GM18951 (cell line): ENCODE measurements around the gene SAMSN1.
"Not testable (repeated sequence)": the region's sequence is repeated elsewhere in the genome, so short reads cannot be mapped to it uniquely, and the experiment has no call there.

Source experiments
- POLR2A ChIP-seq: IDR thresholded peaks from 4 replicates; pipeline ENCODE4 v1.6.1; 2011; ENCODE audit warnings: mild to moderate bottlenecking; ENCODE audit not compliant: insufficient read length, insufficient read depth; ENCODE audit errors: extremely low read depth
- in situ Hi-C: fragments of 300-500 bp; cut with MboI; formaldehyde crosslinking; loops from one replicate; pipeline ENCODE4 v1.12.0; 2022; ENCODE audit warnings: low sequenced_read_pairs, mixed read lengths, inconsistent platforms; ENCODE audit not compliant: unreplicated experiment

The SAMSN1 gene

GRCh38 chr21:14553422-14553821, 7.3 kb upstream of the SAMSN1 start:
- TF ChIP-seq POLR2A = no peak
- in situ Hi-C loops = no loop called here

DNA sequence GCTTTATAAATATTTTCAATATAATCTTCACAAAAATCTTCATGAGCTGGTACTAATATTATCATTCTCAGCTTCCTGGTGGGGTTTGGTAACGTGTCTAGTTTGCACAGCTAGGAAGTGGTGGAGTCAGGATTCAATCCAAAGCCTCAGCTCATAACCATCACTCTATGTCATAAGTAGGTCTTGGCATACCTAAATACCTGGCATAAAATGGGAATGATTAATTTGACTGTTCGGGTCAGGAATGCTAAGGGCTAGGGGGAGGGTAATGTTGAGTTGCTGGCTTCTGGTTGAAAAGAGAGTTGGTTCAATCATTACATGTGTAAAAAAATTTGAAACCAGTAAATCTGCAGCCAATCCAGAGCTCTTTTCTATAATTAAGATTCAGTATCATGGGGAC, 5.6 kb upstream of the SAMSN1 start:
- no peak for TF ChIP-seq POLR2A
- in situ Hi-C loops = no loop called here

- in situ Hi-C loops = no loop called here
- no peak for TF ChIP-seq POLR2A
Observed at GRCh38 chr21:14550135-14550534, 4.0 kb upstream of the SAMSN1 start.

- no peak for TF ChIP-seq POLR2A
- in situ Hi-C loops = no loop called here
Observed at GRCh38 chr21:14548779-14549178, 2.7 kb upstream of the SAMSN1 start.

GRCh38 chr21:14547834-14548513, 1.9 kb upstream of the SAMSN1 start:
- in situ Hi-C loops = no loop called here
- no peak for TF ChIP-seq POLR2A

GRCh38 chr21:14546719-14547118, 604 bp upstream of the SAMSN1 start:
- in situ Hi-C loops = not testable (repeated sequence)

GRCh38 chr21:14543983-14544382, 2.1 kb downstream of the SAMSN1 start:
- in situ Hi-C loops = no loop called here
- TF ChIP-seq POLR2A = no peak

- TF ChIP-seq POLR2A = no peak
- in situ Hi-C loops = no loop called here
Observed at GRCh38 chr21:14542638-14543037, 3.5 kb downstream of the SAMSN1 start.

- in situ Hi-C loops = no loop called here
- TF ChIP-seq POLR2A = no peak
Observed at GRCh38 chr21:14541841-14542490, 4.1 kb downstream of the SAMSN1 start.

DNA sequence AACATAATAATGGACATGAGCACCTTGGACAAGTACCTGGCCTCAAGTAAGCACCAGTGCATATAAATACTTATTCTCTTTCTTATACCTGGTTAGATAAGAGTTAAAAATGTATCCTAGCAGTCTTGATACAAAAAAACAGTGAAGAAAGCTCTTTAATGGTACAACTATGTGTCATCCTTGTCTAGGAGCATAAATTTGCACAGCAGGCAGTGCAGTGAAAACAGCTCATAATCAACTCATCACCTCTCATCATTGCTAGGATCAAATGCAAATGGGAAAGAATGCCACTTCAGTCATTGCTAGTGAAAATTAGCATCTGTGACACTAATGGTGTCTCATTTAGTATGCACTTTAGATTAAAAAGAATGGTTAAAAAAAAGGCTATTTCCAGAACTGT, 7.6 kb downstream of the SAMSN1 start:
- no peak for TF ChIP-seq POLR2A
- in situ Hi-C loops = no loop called here

DNA sequence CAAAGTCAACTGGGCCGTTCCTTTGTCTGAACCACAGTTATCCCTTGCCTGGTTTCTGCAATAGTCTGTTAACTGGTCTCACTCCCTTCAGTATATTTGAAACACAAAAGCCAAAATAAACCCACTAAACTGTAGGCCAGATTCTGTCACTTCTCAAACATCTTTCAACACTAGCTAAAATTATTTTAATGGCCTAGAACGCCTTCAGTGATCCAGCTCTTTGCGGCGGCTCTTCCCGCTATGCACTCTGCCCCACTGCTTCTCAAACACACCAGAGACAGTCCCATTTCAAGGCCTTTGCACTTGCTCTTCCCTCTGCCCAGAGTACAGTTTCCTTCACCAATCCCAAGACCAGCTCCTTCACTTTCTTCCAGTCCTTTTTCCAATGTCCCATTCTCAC, 9.2 kb downstream of the SAMSN1 start:
- in situ Hi-C loops = no loop called here
- TF ChIP-seq POLR2A = no peak

DNA sequence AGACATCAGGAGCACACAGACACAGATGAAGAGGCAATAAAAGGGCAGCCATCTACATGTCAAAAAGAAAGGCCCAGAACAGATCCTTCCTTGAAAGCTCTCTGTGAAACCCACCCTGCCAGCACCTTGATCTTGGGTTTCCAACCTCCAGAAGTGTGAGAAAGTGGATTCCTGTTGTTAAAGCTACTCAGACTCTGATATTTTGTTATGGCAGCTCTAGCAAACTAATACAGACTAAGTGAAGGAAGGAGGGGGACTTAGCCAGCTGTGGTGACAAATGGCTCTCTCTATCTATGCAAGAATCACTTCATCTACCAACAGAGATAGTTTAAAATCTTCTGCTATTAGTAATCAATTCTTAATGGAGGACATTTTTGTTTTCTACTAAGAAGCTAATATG, 10.4 kb downstream of the SAMSN1 start:
- in situ Hi-C loops = no loop called here
- TF ChIP-seq POLR2A = no peak

GRCh38 chr21:14533499-14534428, 12.4 kb downstream of the SAMSN1 start:
- TF ChIP-seq POLR2A = no peak
- in situ Hi-C loops = no loop called here
